Mesendoderm (in vitro differentiated cells): ENCODE data around the gene RDH8.
"Not testable (repeated sequence)": the region's sequence is repeated elsewhere in the genome, so short reads cannot be mapped to it uniquely, and the experiment has no call there.

ENCODE experiments used
- DNase-seq: peaks from one replicate; pipeline ENCODE4 v3.0.0; 2013
- H2AK5ac ChIP-seq: 2 replicates; pipeline ENCODE4 v1.6.1; 2013; ENCODE audit warnings: low read length, inconsistent platforms
- H2BK120ac ChIP-seq: 2 replicates; pipeline ENCODE4 v1.6.1; 2013; ENCODE audit warnings: low read depth, mild to moderate bottlenecking, low read length, moderate library complexity, mixed read lengths
- H2BK15ac ChIP-seq: replicated peaks from 2 replicates; pipeline ENCODE4 v1.6.1; 2013; ENCODE audit warnings: low read depth, mild to moderate bottlenecking, moderate library complexity
- H2BK5ac ChIP-seq: 2 replicates; pipeline ENCODE4 v1.6.1; 2013; ENCODE audit warnings: low read length, inconsistent platforms
- H3K18ac ChIP-seq: 2 replicates; pipeline ENCODE4 v1.6.1; 2013; ENCODE audit warnings: mild to moderate bottlenecking, low read length, mixed read lengths
- H3K23ac ChIP-seq: one replicate; pipeline ENCODE4 v1.6.1; 2013; ENCODE audit warnings: low read length
- H3K27ac ChIP-seq: 2 replicates; pipeline ENCODE4 v1.5.1; 2013; ENCODE audit warnings: low read depth, mild to moderate bottlenecking, inconsistent platforms, low read length, moderate library complexity
- H3K27me3 ChIP-seq: 2 replicates; pipeline ENCODE4 v1.6.1; 2013; ENCODE audit warnings: low read length, control low read depth, mild to moderate bottlenecking, inconsistent platforms; ENCODE audit not compliant: insufficient read depth, poor library complexity
- H3K36me3 ChIP-seq: 2 replicates; pipeline ENCODE4 v1.6.1; 2013; ENCODE audit warnings: low read length, inconsistent platforms; ENCODE audit not compliant: control insufficient read depth, insufficient read depth
- H3K4ac ChIP-seq: one replicate; pipeline ENCODE4 v1.6.1; 2013; ENCODE audit warnings: low read depth, mild to moderate bottlenecking, low read length, moderate library complexity
- H3K4me1 ChIP-seq: 2 replicates; pipeline ENCODE4 v1.6.1; 2013; ENCODE audit warnings: low read depth, low read length, inconsistent platforms; ENCODE audit not compliant: control insufficient read depth
- H3K4me2 ChIP-seq: 2 replicates; pipeline ENCODE4 v1.6.1; 2013; ENCODE audit warnings: low read length
- H3K4me3 ChIP-seq: 2 replicates; pipeline ENCODE4 v1.5.1; 2013; ENCODE audit warnings: mild to moderate bottlenecking, low read length
- H3K56ac ChIP-seq: one replicate; pipeline ENCODE4 v1.6.1; 2013; ENCODE audit warnings: low read length
- H3K79me1 ChIP-seq: 2 replicates; pipeline ENCODE4 v1.6.1; 2013; ENCODE audit warnings: low read length, inconsistent platforms
- H3K79me2 ChIP-seq: 2 replicates; pipeline ENCODE4 v1.6.1; 2013; ENCODE audit warnings: mild to moderate bottlenecking, low read length; ENCODE audit not compliant: control insufficient read depth, insufficient read depth
- H3K9ac ChIP-seq: 2 replicates; pipeline ENCODE4 v1.6.1; 2013; ENCODE audit warnings: low read length, inconsistent platforms
- H4K5ac ChIP-seq: one replicate; pipeline ENCODE4 v1.6.1; 2013; ENCODE audit warnings: low read length
- H4K8ac ChIP-seq: one replicate; pipeline ENCODE4 v1.6.1; 2013; ENCODE audit warnings: low read depth, mild to moderate bottlenecking, control low read depth, low read length, moderate library complexity
- WGBS: extraction: QIAGEN DNeasy Blood & Tissue Kit; methylation state at CpG from one replicate; pipeline ENCODE4 v1.1.7; 2013; ENCODE audit warnings: low lambda C conversion rate, missing lambda C conversion rate; ENCODE audit not compliant: insufficient coverage; ENCODE audit errors: extremely low coverage; 5-methylcytosine and 5-hydroxymethylcytosine counted together

The RDH8 gene

GRCh38 chr19:10020851-10021250 lies 7.6 kb downstream of the RDH8 start:
- Histone ChIP-seq H3K36me3 (no peaks in the 10 kb centered on the region), H3K23ac (no peak overlapping the region), H3K4me2 (no peak overlapping the region), H2BK15ac (no peak overlapping the region), H2AK5ac (no peak overlapping the region), H2BK5ac (no peak overlapping the region), H3K56ac (no peak overlapping the region), H3K18ac (no peak overlapping the region), H3K9ac (no peak overlapping the region), H3K4me1 (no peaks in the 10 kb centered on the region), H3K27ac (no peak overlapping the region), H3K4me3 (no peak overlapping the region), H3K4ac (no peak overlapping the region), H2BK120ac (no peak overlapping the region), H3K79me1 (no peaks in the 10 kb centered on the region), H3K79me2 (no peaks in the 10 kb centered on the region), H4K5ac (no peak overlapping the region), H3K27me3 (no peaks in the 10 kb centered on the region), H4K8ac (no peak overlapping the region)
- no CpG with 5 or more reads among the region's 6 CpGs for WGBS
- no peak for DNase-seq

DNA sequence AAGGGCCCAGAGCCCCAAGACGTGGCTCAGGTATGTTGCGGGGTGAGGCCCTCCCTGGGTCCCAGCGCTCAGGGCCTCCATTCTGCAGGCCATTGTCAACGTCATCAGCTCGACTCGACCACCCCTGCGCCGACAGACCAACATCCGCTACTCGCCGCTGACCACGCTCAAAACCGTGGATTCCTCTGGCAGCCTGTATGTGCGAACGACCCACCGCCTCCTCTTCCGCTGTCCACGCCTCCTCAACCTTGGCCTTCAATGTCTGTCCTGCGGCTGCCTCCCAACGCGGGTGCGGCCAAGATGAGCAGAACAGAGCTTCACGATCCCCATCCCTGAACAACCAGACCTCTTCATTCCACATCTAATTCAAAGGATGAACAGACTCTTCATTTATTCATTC lies 8.2 kb downstream of the RDH8 start:
- H3K36me3 ChIP-seq = no peaks in the 10 kb centered on the region
- no peak overlapping the region for H3K18ac ChIP-seq
- no peak overlapping the region for H3K9ac ChIP-seq
- H4K5ac ChIP-seq = no peak overlapping the region
- H3K79me1 ChIP-seq = no peaks in the 10 kb centered on the region
- no peak overlapping the region for H3K4me3 ChIP-seq
- no peak overlapping the region for H3K4ac ChIP-seq
- no peak overlapping the region for H3K23ac ChIP-seq
- no peak for DNase-seq
- H4K8ac ChIP-seq = no peak overlapping the region
- no peak overlapping the region for H2AK5ac ChIP-seq
- no peak overlapping the region for H3K56ac ChIP-seq
- H2BK120ac ChIP-seq = no peak overlapping the region
- no peak overlapping the region for H2BK15ac ChIP-seq
- no peaks in the 10 kb centered on the region for H3K79me2 ChIP-seq
- H3K4me1 ChIP-seq = no peaks in the 10 kb centered on the region
- H3K4me2 ChIP-seq = no peak overlapping the region
- no peaks in the 10 kb centered on the region for H3K27me3 ChIP-seq
- H2BK5ac ChIP-seq = no peak overlapping the region
- no CpG with 5 or more reads among the region's 23 CpGs for WGBS
- H3K27ac ChIP-seq = no peak overlapping the region

DNA sequence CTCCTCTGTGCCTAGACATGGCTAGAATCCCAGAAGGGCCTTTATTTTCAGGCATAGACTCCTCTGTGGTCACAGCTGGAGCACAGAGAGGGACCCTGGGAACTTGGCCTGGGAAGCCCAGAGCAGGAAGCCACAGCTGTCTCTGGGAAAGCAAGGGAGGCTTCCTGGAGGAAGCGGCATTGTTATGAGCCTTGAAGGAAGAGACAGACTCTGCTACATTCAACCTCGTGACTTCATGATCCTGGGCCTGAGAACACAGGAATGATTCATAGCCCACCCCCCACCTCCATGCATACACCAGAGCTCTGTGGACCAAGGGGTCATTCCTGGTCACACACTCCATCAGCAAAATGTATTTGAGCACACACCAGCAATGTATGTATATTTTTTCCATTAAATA lies 8.6 kb downstream of the RDH8 start:
- no CpG with 5 or more reads among the region's 2 CpGs for WGBS
- Histone ChIP-seq H2BK5ac (no peak overlapping the region), H3K18ac (no peak overlapping the region), H3K56ac (no peak overlapping the region), H2BK120ac (no peak overlapping the region), H3K4ac (no peak overlapping the region), H3K36me3 (no peaks in the 10 kb centered on the region), H3K4me1 (no peaks in the 10 kb centered on the region), H3K27ac (no peak overlapping the region), H3K27me3 (no peaks in the 10 kb centered on the region), H3K4me2 (no peak overlapping the region), H2AK5ac (no peak overlapping the region), H3K79me1 (no peaks in the 10 kb centered on the region), H3K4me3 (no peak overlapping the region), H3K9ac (no peak overlapping the region), H4K8ac (no peak overlapping the region), H3K23ac (no peak overlapping the region), H4K5ac (no peak overlapping the region), H2BK15ac (no peak overlapping the region), H3K79me2 (no peaks in the 10 kb centered on the region)
- no peak for DNase-seq

DNA sequence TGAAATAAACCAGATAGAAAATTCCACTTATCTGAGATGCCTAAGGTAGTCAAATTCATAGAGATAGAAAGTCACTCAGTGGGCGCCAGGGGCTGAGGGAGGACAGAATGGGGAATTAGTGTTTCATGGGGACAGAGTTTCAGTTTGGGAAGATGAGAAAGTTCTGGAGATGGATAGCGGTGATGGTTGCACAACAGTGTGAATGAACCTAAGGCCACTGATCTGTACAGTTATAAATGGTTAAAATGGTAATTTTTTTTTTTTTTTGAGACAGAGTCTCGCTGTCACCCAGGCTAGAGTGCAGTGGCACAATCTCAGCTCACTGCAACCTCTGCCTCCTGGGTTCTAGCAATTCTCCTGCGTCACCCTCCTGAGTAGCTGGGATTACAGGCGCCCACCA lies 9.8 kb downstream of the RDH8 start:
- not testable (repeated sequence) for H3K27ac ChIP-seq, H4K5ac ChIP-seq, H3K79me1 ChIP-seq, H3K4me3 ChIP-seq, H3K4me1 ChIP-seq, H3K9ac ChIP-seq, H2BK120ac ChIP-seq, H3K4ac ChIP-seq, H2BK15ac ChIP-seq, DNase-seq, H3K36me3 ChIP-seq, H2BK5ac ChIP-seq, H2AK5ac ChIP-seq, H4K8ac ChIP-seq, H3K27me3 ChIP-seq, H3K79me2 ChIP-seq, H3K56ac ChIP-seq, H3K18ac ChIP-seq, H3K23ac ChIP-seq, H3K4me2 ChIP-seq
- WGBS = no CpG with 5 or more reads among the region's 5 CpGs

DNA sequence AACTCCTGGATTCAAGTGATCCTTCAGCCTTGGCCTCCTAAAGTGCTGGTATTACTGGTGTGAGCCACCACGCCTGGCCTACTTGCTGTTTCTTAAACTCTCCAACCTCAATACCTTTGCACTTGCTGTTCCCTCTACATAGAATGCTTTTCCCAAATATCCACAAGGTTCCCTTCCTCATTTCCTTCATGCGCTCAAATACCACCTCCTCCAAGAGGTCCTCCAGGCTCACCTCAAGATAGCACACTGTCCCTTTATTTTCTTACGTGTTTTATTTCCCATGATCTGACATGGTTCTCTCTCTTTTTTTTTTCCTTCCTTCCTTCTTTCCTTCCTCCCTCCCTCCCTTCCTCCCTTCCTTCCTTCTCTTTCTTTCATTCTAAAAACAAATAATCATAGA lies 13.5 kb downstream of the RDH8 start:
- H3K27ac ChIP-seq = no peak overlapping the region
- no peak overlapping the region for H2BK120ac ChIP-seq
- no peaks in the 10 kb centered on the region for H3K79me1 ChIP-seq
- no peak overlapping the region for H3K4ac ChIP-seq
- DNase-seq = no peak
- no peak overlapping the region for H3K23ac ChIP-seq
- no peak overlapping the region for H3K56ac ChIP-seq
- no peak overlapping the region for H2AK5ac ChIP-seq
- H3K9ac ChIP-seq = no peak overlapping the region
- no peak overlapping the region for H4K5ac ChIP-seq
- no peak overlapping the region for H4K8ac ChIP-seq
- no CpG with 5 or more reads among the region's 3 CpGs for WGBS
- no peak overlapping the region for H3K4me3 ChIP-seq
- H2BK15ac ChIP-seq = no peak overlapping the region
- H3K27me3 ChIP-seq = no peaks in the 10 kb centered on the region
- no peaks in the 10 kb centered on the region for H3K79me2 ChIP-seq
- no peaks in the 10 kb centered on the region for H3K36me3 ChIP-seq
- no peak overlapping the region for H3K4me2 ChIP-seq
- H3K18ac ChIP-seq = no peak overlapping the region
- no peak overlapping the region for H2BK5ac ChIP-seq
- no peaks in the 10 kb centered on the region for H3K4me1 ChIP-seq

- Histone ChIP-seq H2AK5ac (no peak overlapping the region), H3K79me1 (no peaks in the 10 kb centered on the region), H3K79me2 (no peaks in the 10 kb centered on the region), H4K5ac (no peak overlapping the region), H2BK15ac (no peak overlapping the region), H4K8ac (no peak overlapping the region), H3K4me1 (no peaks in the 10 kb centered on the region), H3K4me3 (no peak overlapping the region), H3K9ac (no peak overlapping the region), H3K18ac (no peak overlapping the region), H3K27ac (no peak overlapping the region), H3K4ac (no peak overlapping the region), H2BK5ac (no peak overlapping the region), H3K36me3 (no peaks in the 10 kb centered on the region), H3K4me2 (peak overlapping the region; percentile 18), H3K23ac (no peak overlapping the region), H2BK120ac (no peak overlapping the region), H3K27me3 (no peaks in the 10 kb centered on the region), H3K56ac (peak overlapping the region; percentile 34)
- DNase-seq = peak; percentile 95
- WGBS = no CpG with 5 or more reads among the region's 29 CpGs
Measured at GRCh38 chr19:10027158-10027997, 14.1 kb downstream of the RDH8 start.
